Measurements from ENCODE around the gene TMEM247. TPM values are rescaled to one million over a fixed set of nuclear protein-coding genes. Genes with fewer than 3 reads are reported as not detected.

Gene TMEM247
- total and polyA plus RNA-seq, 2 of the 8 experiments (the other 6 are each of a cell fraction or from before 2014, with no cell fraction given): not detected

- no peak overlapping the region for H4K8ac ChIP-seq (ENCODE audit: extremely low read depth, insufficient read depth, low read length)
- ChIA-PET CTCF (ENCODE audit: partially characterized antibody) (interaction anchor here (1.0 to 1.3 kb wide), 4 partner anchors 10 to 43 kb away, joined by 3 to 4 read pairs (median 4); no protein-coding TSS in a partner anchor), POLR2A (ENCODE audit: partially characterized antibody) (no interaction called here)
- WGBS, 2 experiments (ENCODE audit: extremely low coverage in 1 of 2, insufficient coverage in 1 of 2, insufficient read length in 1 of 2, insufficient replicate concordance in 2 of 2, low coverage in 1 of 2, low lambda C conversion rate in 2 of 2, missing lambda C conversion rate in 1 of 2): 79% methylated on average over 4 of the region's 4 CpGs; no CpG with 5 or more reads in 1 of the 2 experiments
- no peak overlapping the region for H3K4ac ChIP-seq (replicated peaks; ENCODE audit: insufficient read length, low read depth, low read length)
- H3K4me3 ChIP-seq (ENCODE audit: extremely low read depth in 1 of 4, insufficient read depth in 2 of 4, low read depth in 3 of 4, low read length in 4 of 4): no peak overlapping the region
- no peak overlapping the region for H3K23ac ChIP-seq (ENCODE audit: insufficient read length)
- no peak overlapping the region for H3K27ac ChIP-seq (ENCODE audit: low read depth, low read length)
- H3K14ac ChIP-seq (ENCODE audit: insufficient read length): no peak overlapping the region
- no peak overlapping the region for H2AFZ ChIP-seq (ENCODE audit: low read length)
- H2AK5ac ChIP-seq (ENCODE audit: low read depth, low read length): no peak overlapping the region
- DNase-seq (ENCODE audit: low read depth in 1 of 2, low spot score in 2 of 2): no peak
- H3K56ac ChIP-seq (replicated peaks; ENCODE audit: insufficient read length, low read depth, low read length): no peak overlapping the region
- H2BK120ac ChIP-seq (replicated peaks; ENCODE audit: low read depth, low read length): no peak overlapping the region
- H3K36me3 ChIP-seq (ENCODE audit: control insufficient read depth in 2 of 4, insufficient read depth in 4 of 4, low read length in 3 of 4): no peaks in the 10 kb centered on the region
- H3K4me1 ChIP-seq (replicated peaks in 1 of 4; ENCODE audit: control insufficient read depth in 3 of 4, insufficient read depth in 4 of 4, low read length in 3 of 4): peaks cover 0 to 7% (median 4%) of the 10 kb centered on the region in 4 experiments; a peak in 3 of 7 replicates
- FAIRE-seq: no peak
- peaks cover 0 to 1% (median 0%) of the 10 kb centered on the region in 4 experiments; a peak in 4 of 7 replicates for H3K27me3 ChIP-seq (replicated peaks in 1 of 4; ENCODE audit: control insufficient read depth in 3 of 4, extremely low read depth in 1 of 4, insufficient read depth in 3 of 4, low read length in 3 of 4)
- TF ChIP-seq SIX5 (IDR thresholded peaks at IDR 0.05; ENCODE audit: low read depth, low read length): no peak
- no peak for TF ChIP-seq SRF (IDR thresholded peaks at IDR 0.05; ENCODE audit: low read depth, low read length)
- TF ChIP-seq POLR2AphosphoS5 (IDR thresholded peaks at IDR 0.05; ENCODE audit: low read depth, low read length): no peak
- no peak for TF ChIP-seq CTBP2 (IDR thresholded peaks at IDR 0.05; ENCODE audit: borderline replicate concordance, insufficient read depth, insufficient read length, low read length)
- TF ChIP-seq SP4 (IDR thresholded peaks at IDR 0.05; ENCODE audit: low read length): no peak
- TF ChIP-seq BACH1 (IDR thresholded peaks at IDR 0.05; ENCODE audit: low read length): no peak
- no peak for TF ChIP-seq CEBPB (IDR thresholded peaks at IDR 0.05; ENCODE audit: low read depth, low read length)
- TF ChIP-seq RFX5 (IDR thresholded peaks at IDR 0.05; ENCODE audit: borderline replicate concordance, low read depth, low read length): no peak
- no peak overlapping the region for H4K5ac ChIP-seq (ENCODE audit: insufficient read length, low read depth, low read length)
- H2BK20ac ChIP-seq (ENCODE audit: low read length): no peak overlapping the region
- no peaks in the 10 kb centered on the region for H3K79me1 ChIP-seq (ENCODE audit: low read depth, low read length)
- no peaks in the 10 kb centered on the region for H3K9me3 ChIP-seq (ENCODE audit: insufficient read depth in 2 of 2, low read depth in 1 of 2, low read length in 1 of 2)
- peaks cover 8% of the 10 kb centered on the region for H3K23me2 ChIP-seq (ENCODE audit: low read depth, low read length)
- no peak overlapping the region for H4K91ac ChIP-seq (replicated peaks; ENCODE audit: insufficient read length, low read length)
- no peak overlapping the region for H2BK15ac ChIP-seq (ENCODE audit: low read length)
- no peak overlapping the region for H2BK5ac ChIP-seq (ENCODE audit: low read depth, low read length)
- no peaks in the 10 kb centered on the region for H4K20me1 ChIP-seq (replicated peaks in 1 of 2; ENCODE audit: control insufficient read depth in 1 of 2, insufficient read depth in 2 of 2, low read length in 2 of 2)
- no peak overlapping the region for H2BK12ac ChIP-seq (ENCODE audit: low read depth, low read length)
- H3K18ac ChIP-seq (ENCODE audit: extremely low read depth, low read length): no peak overlapping the region
- no peak overlapping the region for H3K9ac ChIP-seq (replicated peaks in 1 of 4; ENCODE audit: extremely low read depth in 1 of 4, low read depth in 3 of 4, low read length in 3 of 4)
- no peak overlapping the region for H3K4me2 ChIP-seq (ENCODE audit: insufficient read depth in 1 of 2, low read depth in 2 of 2, low read length in 2 of 2)
- no peaks in the 10 kb centered on the region for H3K79me2 ChIP-seq (ENCODE audit: control insufficient read depth in 1 of 2, insufficient read depth in 2 of 2, low read length in 2 of 2)
These were observed 24.3 kb downstream of the TMEM247 start for GRCh38 chr2:46503686-46504085.

All from H1 (cell line).